B cell (primary cell): Measurements from ENCODE around the gene TTLL6. TPM values are rescaled to one million over a fixed set of nuclear protein-coding genes. Genes with fewer than 3 reads are reported as not detected.

Experiments
- ATAC-seq: fragments of 200-7000 bp; cut with Tn5 transposase; one replicate; pipeline ENCODE4 v1.10.0; 2021; ENCODE audit warnings: low read depth, mild to moderate bottlenecking, moderate number of reproducible peaks, moderate library complexity
- CTCF ChIA-PET: fragments of 350-600 bp; sonication (Branson Sonifier 250); formaldehyde crosslinking; loops from one replicate; lab custom pipeline; 2021; ENCODE audit warnings: antibody characterized with exemption, inconsistent platforms; lab: Charles Lee
- POLR2A ChIA-PET: fragments of 350-600 bp; sonication (Branson Sonifier 250); formaldehyde crosslinking; loops from one replicate; lab custom pipeline; 2021; ENCODE audit warnings: antibody characterized with exemption; lab: Charles Lee
- DNase-seq: peaks from one replicate; pipeline ENCODE4 v3.0.0; 2013
- H2AFZ ChIP-seq: 2 replicates; pipeline ENCODE4 v1.6.1; 2012; ENCODE audit warnings: mild to moderate bottlenecking, low read depth, low read length; ENCODE audit not compliant: insufficient read depth, poor library complexity, severe bottlenecking
- H3K27ac ChIP-seq, 2 donors: 1 replicate in 1 of 2; 2 replicates in 1 of 2; pipeline ENCODE4 v1.5.1; 2012 to 2013; ENCODE audit warnings: low read length in 2 of 2, mild to moderate bottlenecking in 2 of 2, moderate library complexity in 1 of 2
- H3K27me3 ChIP-seq, 4 experiments: fragments of 200-600 bp in 1 of 4; sonication (generic) in 1 of 4; replicated peaks in 1 of 4; 1 replicate in 2 of 4; 2 replicates in 2 of 4; pipeline versions ENCODE4 v1.6.1 to v1.7.0; 2013 to 2016; ENCODE audit warnings: low read length in 3 of 4, mild to moderate bottlenecking in 2 of 4, mixed read lengths in 1 of 4, moderate library complexity in 1 of 4; ENCODE audit not compliant: insufficient read depth in 4 of 4, control insufficient read depth in 3 of 4; ENCODE audit errors: control extremely low read depth in 1 of 4
- H3K36me3 ChIP-seq, 2 experiments: replicated peaks in 1 of 2; 1 replicate in 1 of 2; 2 replicates in 1 of 2; pipeline versions ENCODE4 v1.6.1 to v1.7.1; 2013; ENCODE audit warnings: low read length in 1 of 2; ENCODE audit not compliant: insufficient read depth in 2 of 2, control insufficient read depth in 1 of 2; ENCODE audit errors: control extremely low read depth in 1 of 2, extremely low read depth in 1 of 2
- H3K4me1 ChIP-seq, 2 donors: fragments of 200-600 bp in 1 of 2; sonication (generic) in 1 of 2; 1 replicate in 1 of 2; 2 replicates in 1 of 2; pipeline versions ENCODE4 v1.5.1 to v1.6.1; 2013 to 2017; ENCODE audit warnings: low read length in 2 of 2; ENCODE audit not compliant: control insufficient read depth in 2 of 2, insufficient read depth in 2 of 2
- H3K4me2 ChIP-seq: replicated peaks from 2 replicates; pipeline ENCODE3; 2012; ENCODE audit warnings: mild to moderate bottlenecking, low read depth, low read length; ENCODE audit not compliant: poor library complexity, severe bottlenecking
- H3K4me3 ChIP-seq, 5 experiments: fragments of 200-600 bp in 1 of 5; sonication (generic) in 1 of 5; 1 replicate in 3 of 5; 2 replicates in 2 of 5; pipeline versions ENCODE4 v1.5.1 to v1.7.0; 2011 to 2016; ENCODE audit warnings: low read length in 4 of 5, mild to moderate bottlenecking in 4 of 5, low read depth in 2 of 5, control low read depth in 1 of 5, moderate library complexity in 1 of 5; ENCODE audit not compliant: insufficient read depth in 1 of 5; ENCODE audit errors: control extremely low read depth in 1 of 5, extremely low read depth in 1 of 5
- H3K79me2 ChIP-seq: fragments of 200-600 bp; sonication (generic); one replicate; pipeline ENCODE4 v1.6.0; 2016; ENCODE audit warnings: low read length; ENCODE audit not compliant: control insufficient read depth, insufficient read depth
- H3K9ac ChIP-seq: fragments of 200-600 bp; sonication (generic); 2 replicates; pipeline ENCODE4 v1.6.1; 2017; ENCODE audit warnings: mild to moderate bottlenecking, low read length, moderate library complexity
- H3K9me3 ChIP-seq, 3 donors: one replicate each; pipeline versions ENCODE4 v1.6.1 to v1.7.1; 2013; ENCODE audit warnings: low read length in 2 of 3; ENCODE audit not compliant: control insufficient read depth in 2 of 3, insufficient read depth in 1 of 3; ENCODE audit errors: control extremely low read depth in 1 of 3
- H4K20me1 ChIP-seq: 2 replicates; pipeline ENCODE4 v1.6.0; 2012; ENCODE audit warnings: mild to moderate bottlenecking, low read length; ENCODE audit not compliant: insufficient read depth, control insufficient read depth, poor library complexity, severe bottlenecking
- H3K27ac Mint-ChIP-seq: one replicate; pipeline ENCODE4 v1.8.0; 2021; ENCODE audit warnings: mixed read lengths
- H3K27me3 Mint-ChIP-seq: one replicate; pipeline ENCODE4 v1.8.0; 2021; ENCODE audit warnings: mixed read lengths
- H3K4me1 Mint-ChIP-seq: one replicate; pipeline ENCODE4 v1.8.0; 2021; ENCODE audit warnings: mixed read lengths
- H3K4me3 Mint-ChIP-seq: one replicate; pipeline ENCODE4 v1.8.0; 2021; ENCODE audit warnings: mixed read lengths
- H3K9me3 Mint-ChIP-seq: one replicate; pipeline ENCODE4 v1.8.0; 2022; ENCODE audit warnings: mixed read lengths; ENCODE audit not compliant: insufficient read depth
- EZH2 ChIP-seq: IDR thresholded peaks from 2 replicates; pipeline ENCODE4 v1.6.1; 2012; ENCODE audit warnings: borderline replicate concordance, low read depth, mild to moderate bottlenecking, moderate library complexity, low read length; ENCODE audit not compliant: insufficient read depth, poor library complexity, severe bottlenecking
- WGBS: methylation state at CpG from one replicate; pipeline ENCODE4 v1.1.5; 2013; ENCODE audit warnings: missing lambda C conversion rate; ENCODE audit not compliant: insufficient coverage; 5-methylcytosine and 5-hydroxymethylcytosine counted together
- intact Hi-C: fragments of 100-400 bp; cut with micrococcal nuclease; formaldehyde crosslinking; loops from one replicate; pipeline ENCODE4 v1.10.0; 2022
- polyA plus RNA-seq: library from polyadenylated mRNA; depleted of rRNA; stranded (reverse); fragments of >200 nt; gene quantifications from 2 replicates; pipeline ENCODE4 v1.2.3, GENCODE V29; 2012
- total RNA-seq, 2 donors: library from RNA; stranded (reverse); fragments of 120-200 nt in 1 of 2; gene quantifications; 1 replicate in 1 of 2; 2 replicates in 1 of 2; pipeline versions ENCODE4 v1.2.3 to v1.2.4, GENCODE V29; 2013 to 2022
- TF ChIP-seq, protein P1 (sequence below): fragments of 200-600 bp; IDR thresholded peaks from one replicate; pipeline ENCODE4 v1.8.0; 2022; ENCODE audit warnings: antibody characterized with exemption, mild to moderate bottlenecking

The TTLL6 gene
- total and polyA plus RNA-seq, 2 donors (not counting 1 experiment from before 2014, with no cell fraction given) = not detected

DNA sequence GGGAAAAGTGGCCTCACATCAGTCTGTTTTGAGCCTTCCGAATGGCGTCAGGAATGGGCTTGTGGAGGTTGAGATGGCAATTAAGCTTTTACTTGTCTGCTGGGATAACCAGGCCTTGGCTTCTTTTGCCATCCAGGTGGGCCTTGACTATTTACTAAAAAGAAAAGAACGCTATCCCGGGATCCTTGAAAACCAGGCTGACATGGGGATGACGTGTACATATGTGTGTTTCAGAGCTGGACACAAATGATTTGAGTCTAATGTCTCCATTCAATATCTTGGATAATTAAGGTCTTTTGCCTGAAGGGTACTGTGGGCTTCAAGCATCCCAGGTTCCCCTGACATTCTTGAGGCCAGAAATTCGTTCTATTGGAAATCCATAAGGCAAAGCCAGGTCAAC lies 55.9 kb downstream of the TTLL6 start:
- H3K4me3 Mint-ChIP-seq = no peak overlapping the region
- no peaks in the 10 kb centered on the region for H3K4me1 ChIP-seq
- H4K20me1 ChIP-seq = no peaks in the 10 kb centered on the region
- peaks cover 67% of the 10 kb centered on the region for H3K27me3 Mint-ChIP-seq
- TF ChIP-seq, protein P1, sequence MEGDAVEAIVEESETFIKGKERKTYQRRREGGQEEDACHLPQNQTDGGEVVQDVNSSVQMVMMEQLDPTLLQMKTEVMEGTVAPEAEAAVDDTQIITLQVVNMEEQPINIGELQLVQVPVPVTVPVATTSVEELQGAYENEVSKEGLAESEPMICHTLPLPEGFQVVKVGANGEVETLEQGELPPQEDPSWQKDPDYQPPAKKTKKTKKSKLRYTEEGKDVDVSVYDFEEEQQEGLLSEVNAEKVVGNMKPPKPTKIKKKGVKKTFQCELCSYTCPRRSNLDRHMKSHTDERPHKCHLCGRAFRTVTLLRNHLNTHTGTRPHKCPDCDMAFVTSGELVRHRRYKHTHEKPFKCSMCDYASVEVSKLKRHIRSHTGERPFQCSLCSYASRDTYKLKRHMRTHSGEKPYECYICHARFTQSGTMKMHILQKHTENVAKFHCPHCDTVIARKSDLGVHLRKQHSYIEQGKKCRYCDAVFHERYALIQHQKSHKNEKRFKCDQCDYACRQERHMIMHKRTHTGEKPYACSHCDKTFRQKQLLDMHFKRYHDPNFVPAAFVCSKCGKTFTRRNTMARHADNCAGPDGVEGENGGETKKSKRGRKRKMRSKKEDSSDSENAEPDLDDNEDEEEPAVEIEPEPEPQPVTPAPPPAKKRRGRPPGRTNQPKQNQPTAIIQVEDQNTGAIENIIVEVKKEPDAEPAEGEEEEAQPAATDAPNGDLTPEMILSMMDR = no peak
- TF ChIP-seq EZH2 = no peak
- H3K9me3 Mint-ChIP-seq = no peaks in the 10 kb centered on the region
- H2AFZ ChIP-seq = no peak overlapping the region
- H3K27ac Mint-ChIP-seq = no peak overlapping the region
- peaks cover 5% of the 10 kb centered on the region for H3K4me1 Mint-ChIP-seq
- ChIA-PET CTCF (no interaction called here), POLR2A (no interaction called here)
- H3K79me2 ChIP-seq = no peaks in the 10 kb centered on the region
- ATAC-seq = no peak
- no peak overlapping the region for H3K4me3 ChIP-seq
- H3K27ac ChIP-seq = no peak overlapping the region
- peaks cover 0 to 45% (median 17%) of the 10 kb centered on the region in 4 experiments for H3K27me3 ChIP-seq
- H3K9ac ChIP-seq = no peak overlapping the region
- H3K36me3 ChIP-seq = no peaks in the 10 kb centered on the region
- DNase-seq = no peak
- H3K4me2 ChIP-seq = no peak overlapping the region
- WGBS = 88% methylated on average over 3 of the region's 6 CpGs
- intact Hi-C loops = no loop called here
- H3K9me3 ChIP-seq = peaks cover 0 to 3% (median 0%) of the 10 kb centered on the region in 3 donors

DNA sequence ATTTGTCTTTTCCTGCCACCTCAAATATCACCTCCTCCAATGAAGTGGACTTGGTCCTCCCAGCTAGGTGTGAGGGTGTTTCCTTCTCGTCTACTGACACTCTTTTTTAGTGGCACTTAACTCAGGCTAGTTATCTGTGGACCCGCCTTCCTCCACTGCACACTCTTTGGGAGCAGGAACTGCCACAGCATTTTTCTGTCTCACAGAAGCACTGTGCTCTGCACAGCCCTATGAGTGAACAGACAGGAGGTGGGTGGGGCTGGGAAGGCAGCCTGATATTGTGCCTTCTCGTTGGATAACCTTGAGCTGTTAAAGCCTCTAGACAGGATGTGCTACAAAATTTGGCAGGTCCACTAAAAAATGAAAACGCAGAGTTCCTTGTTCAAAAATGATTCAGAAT lies 56.6 kb downstream of the TTLL6 start:
- Mint-ChIP-seq H3K4me1 (peaks cover 7% of the 10 kb centered on the region), H3K9me3 (no peaks in the 10 kb centered on the region), H3K27me3 (peaks cover 73% of the 10 kb centered on the region), H3K27ac (no peak overlapping the region), H3K4me3 (no peak overlapping the region)
- WGBS = 55% methylated on average over 2 of the region's 4 CpGs
- no peaks in the 10 kb centered on the region for H4K20me1 ChIP-seq
- H3K4me3 ChIP-seq = no peak overlapping the region
- CTCF ChIA-PET = no interaction called here
- no peaks in the 10 kb centered on the region for H3K79me2 ChIP-seq
- H3K36me3 ChIP-seq = no peaks in the 10 kb centered on the region
- intact Hi-C loops = no loop called here
- H3K9me3 ChIP-seq = peaks cover 0 to 3% (median 0%) of the 10 kb centered on the region in 3 donors
- DNase-seq (no peak), ATAC-seq (no peak)
- H3K9ac ChIP-seq = no peak overlapping the region
- H3K4me2 ChIP-seq = no peak overlapping the region
- peaks cover 1 to 3% of the 10 kb centered on the region in 2 donors for H3K4me1 ChIP-seq
- peaks cover 0 to 50% (median 24%) of the 10 kb centered on the region in 4 experiments for H3K27me3 ChIP-seq
- no peak overlapping the region for H3K27ac ChIP-seq
- POLR2A ChIA-PET = no interaction called here
- no peak overlapping the region for H2AFZ ChIP-seq
- no peak for TF ChIP-seq EZH2
- TF ChIP-seq, protein P1 = no peak
